ENCODE data around the gene ZIC1.

- TF ChIP-seq CTCF (IDR thresholded peaks at IDR 0.05) (no peak), POLR2A (IDR thresholded peaks at IDR 0.05) (no peak), EP300 (IDR thresholded peaks at IDR 0.05; ENCODE audit: low read depth) (no peak), POLR2AphosphoS5 (IDR thresholded peaks at IDR 0.05) (no peak)
Observed at GRCh38 chr3:147420353-147421183, 11.4 kb downstream of the ZIC1 start.
